ENCODE results near the gene FN1.
"Not testable (repeated sequence)": the region's sequence is repeated elsewhere in the genome, so short reads cannot be mapped to it uniquely, and the experiment has no call there.

The FN1 gene

GRCh38 chr2:215408441-215408840, 27.4 kb downstream of the FN1 start:
- not testable (repeated sequence) for H2AK5ac ChIP-seq (ENCODE audit: low read depth, low read length); H3K4me3 ChIP-seq (ENCODE audit: low read length in 2 of 2); H2AFZ ChIP-seq (ENCODE audit: low read length); H2BK5ac ChIP-seq (ENCODE audit: low read length); DNase-seq (ENCODE audit: low spot score); H4K8ac ChIP-seq (ENCODE audit: low read depth, low read length); H3K4me1 ChIP-seq (ENCODE audit: control insufficient read depth in 2 of 2, insufficient read depth in 1 of 2, low read depth in 1 of 2, low read length in 2 of 2); H2BK15ac ChIP-seq (ENCODE audit: low read length); H2BK12ac ChIP-seq (ENCODE audit: low read length); H2BK120ac ChIP-seq (ENCODE audit: low read depth, low read length); H3K27ac ChIP-seq (replicated peaks; ENCODE audit: low read length); H3K23ac ChIP-seq (ENCODE audit: low read depth, low read length, poor library complexity); H3K79me1 ChIP-seq (ENCODE audit: low read depth, low read length); H4K91ac ChIP-seq (ENCODE audit: low read depth, low read length, poor library complexity); H3K4ac ChIP-seq (ENCODE audit: low read length); H3K27me3 ChIP-seq (ENCODE audit: control insufficient read depth in 3 of 3, insufficient read depth in 3 of 3, low read depth in 1 of 3, low read length in 3 of 3); H3K9ac ChIP-seq (ENCODE audit: low read depth, low read length, poor library complexity); H3K4me2 ChIP-seq (ENCODE audit: insufficient read depth, low read length, poor library complexity, severe bottlenecking); H3K18ac ChIP-seq (ENCODE audit: low read length); H3K14ac ChIP-seq (ENCODE audit: low read length); H3K9me3 ChIP-seq (replicated peaks in 1 of 2; ENCODE audit: control insufficient read depth in 2 of 2, insufficient read depth in 1 of 2, low read depth in 1 of 2, low read length in 2 of 2)
- peaks cover 26 to 90% of the 10 kb centered on the region in 2 donors for H3K36me3 ChIP-seq (replicated peaks in 1 of 2; ENCODE audit: control insufficient read depth in 2 of 2, insufficient read depth in 2 of 2, low read length in 2 of 2)
- no CpG with 5 or more reads among the region's 7 CpGs for WGBS, 2 donors (ENCODE audit: extremely low coverage in 2 of 2, insufficient read length in 2 of 2, insufficient replicate concordance in 1 of 2)

GRCh38 chr2:215407590-215408264, 28.1 kb downstream of the FN1 start:
- WGBS, 2 donors (ENCODE audit: extremely low coverage in 2 of 2, insufficient read length in 2 of 2, insufficient replicate concordance in 1 of 2): no CpG with 5 or more reads among the region's 10 CpGs
- H3K9me3 ChIP-seq (replicated peaks in 1 of 2; ENCODE audit: control insufficient read depth in 2 of 2, insufficient read depth in 1 of 2, low read depth in 1 of 2, low read length in 2 of 2): no peaks in the 10 kb centered on the region
- peaks cover 25 to 90% of the 10 kb centered on the region in 2 donors for H3K36me3 ChIP-seq (replicated peaks in 1 of 2; ENCODE audit: control insufficient read depth in 2 of 2, insufficient read depth in 2 of 2, low read length in 2 of 2)
- no peak overlapping the region for H4K8ac ChIP-seq (ENCODE audit: low read depth, low read length)
- no peak for DNase-seq (ENCODE audit: low spot score)
- H3K18ac ChIP-seq (ENCODE audit: low read length): no peak overlapping the region
- H3K27me3 ChIP-seq (ENCODE audit: control insufficient read depth in 3 of 3, insufficient read depth in 3 of 3, low read depth in 1 of 3, low read length in 3 of 3): no peaks in the 10 kb centered on the region
- H3K9ac ChIP-seq (ENCODE audit: low read depth, low read length, poor library complexity): no peak overlapping the region
- no peak overlapping the region for H2BK120ac ChIP-seq (ENCODE audit: low read depth, low read length)
- no peak overlapping the region for H2AK5ac ChIP-seq (ENCODE audit: low read depth, low read length)
- H4K91ac ChIP-seq (ENCODE audit: low read depth, low read length, poor library complexity): no peak overlapping the region
- no peak overlapping the region for H3K23ac ChIP-seq (ENCODE audit: low read depth, low read length, poor library complexity)
- no peak overlapping the region for H3K4me2 ChIP-seq (ENCODE audit: insufficient read depth, low read length, poor library complexity, severe bottlenecking)
- no peak overlapping the region for H2BK12ac ChIP-seq (ENCODE audit: low read length)
- no peaks in the 10 kb centered on the region for H3K79me1 ChIP-seq (ENCODE audit: low read depth, low read length)
- no peak overlapping the region for H3K4me3 ChIP-seq (ENCODE audit: low read length in 2 of 2)
- no peak overlapping the region for H2BK5ac ChIP-seq (ENCODE audit: low read length)
- H2AFZ ChIP-seq (ENCODE audit: low read length): no peak overlapping the region
- no peak overlapping the region for H3K4ac ChIP-seq (ENCODE audit: low read length)
- no peak overlapping the region for H3K14ac ChIP-seq (ENCODE audit: low read length)
- H2BK15ac ChIP-seq (ENCODE audit: low read length): no peak overlapping the region
- no peaks in the 10 kb centered on the region for H3K4me1 ChIP-seq (ENCODE audit: control insufficient read depth in 2 of 2, insufficient read depth in 1 of 2, low read depth in 1 of 2, low read length in 2 of 2)
- no peak overlapping the region for H3K27ac ChIP-seq (replicated peaks; ENCODE audit: low read length)

DNA sequence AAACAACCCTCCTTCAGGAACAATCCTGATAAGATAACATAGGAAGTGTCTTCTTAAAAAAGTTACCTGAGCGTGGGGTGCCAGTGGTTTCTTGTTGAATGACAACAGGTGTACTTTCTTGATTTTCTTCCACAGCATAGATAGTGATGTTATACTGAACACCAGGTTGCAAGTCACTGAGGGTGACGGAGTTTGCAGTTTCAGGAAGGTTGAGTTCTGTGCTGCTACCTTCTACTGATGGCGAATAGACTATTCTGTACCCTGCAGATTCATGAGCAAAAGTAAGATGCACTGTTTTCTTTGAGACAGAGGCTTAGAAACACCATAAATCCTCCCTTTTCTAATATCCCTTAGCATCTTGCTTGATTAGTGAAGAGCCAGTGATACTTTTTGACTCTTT, 28.8 kb downstream of the FN1 start:
- no peak overlapping the region for H3K4me3 ChIP-seq (ENCODE audit: low read length in 2 of 2)
- no peak overlapping the region for H4K8ac ChIP-seq (ENCODE audit: low read depth, low read length)
- DNase-seq (ENCODE audit: low spot score): no peak
- H2BK12ac ChIP-seq (ENCODE audit: low read length): no peak overlapping the region
- no peak overlapping the region for H3K18ac ChIP-seq (ENCODE audit: low read length)
- H2BK120ac ChIP-seq (ENCODE audit: low read depth, low read length): no peak overlapping the region
- H3K4me2 ChIP-seq (ENCODE audit: insufficient read depth, low read length, poor library complexity, severe bottlenecking): no peak overlapping the region
- WGBS, 2 donors (ENCODE audit: extremely low coverage in 2 of 2, insufficient read length in 2 of 2, insufficient replicate concordance in 1 of 2): no CpG with 5 or more reads among the region's 3 CpGs
- no peak overlapping the region for H2AFZ ChIP-seq (ENCODE audit: low read length)
- no peak overlapping the region for H3K27ac ChIP-seq (replicated peaks; ENCODE audit: low read length)
- no peaks in the 10 kb centered on the region for H3K4me1 ChIP-seq (ENCODE audit: control insufficient read depth in 2 of 2, insufficient read depth in 1 of 2, low read depth in 1 of 2, low read length in 2 of 2)
- no peak overlapping the region for H3K23ac ChIP-seq (ENCODE audit: low read depth, low read length, poor library complexity)
- no peak overlapping the region for H3K4ac ChIP-seq (ENCODE audit: low read length)
- H3K79me1 ChIP-seq (ENCODE audit: low read depth, low read length): no peaks in the 10 kb centered on the region
- no peak overlapping the region for H2AK5ac ChIP-seq (ENCODE audit: low read depth, low read length)
- H3K27me3 ChIP-seq (ENCODE audit: control insufficient read depth in 3 of 3, insufficient read depth in 3 of 3, low read depth in 1 of 3, low read length in 3 of 3): no peaks in the 10 kb centered on the region
- H3K14ac ChIP-seq (ENCODE audit: low read length): no peak overlapping the region
- no peak overlapping the region for H4K91ac ChIP-seq (ENCODE audit: low read depth, low read length, poor library complexity)
- no peak overlapping the region for H3K9ac ChIP-seq (ENCODE audit: low read depth, low read length, poor library complexity)
- no peak overlapping the region for H2BK15ac ChIP-seq (ENCODE audit: low read length)
- peaks cover 25 to 91% of the 10 kb centered on the region in 2 donors for H3K36me3 ChIP-seq (replicated peaks in 1 of 2; ENCODE audit: control insufficient read depth in 2 of 2, insufficient read depth in 2 of 2, low read length in 2 of 2)
- no peaks in the 10 kb centered on the region for H3K9me3 ChIP-seq (replicated peaks in 1 of 2; ENCODE audit: control insufficient read depth in 2 of 2, insufficient read depth in 1 of 2, low read depth in 1 of 2, low read length in 2 of 2)
- no peak overlapping the region for H2BK5ac ChIP-seq (ENCODE audit: low read length)

DNA sequence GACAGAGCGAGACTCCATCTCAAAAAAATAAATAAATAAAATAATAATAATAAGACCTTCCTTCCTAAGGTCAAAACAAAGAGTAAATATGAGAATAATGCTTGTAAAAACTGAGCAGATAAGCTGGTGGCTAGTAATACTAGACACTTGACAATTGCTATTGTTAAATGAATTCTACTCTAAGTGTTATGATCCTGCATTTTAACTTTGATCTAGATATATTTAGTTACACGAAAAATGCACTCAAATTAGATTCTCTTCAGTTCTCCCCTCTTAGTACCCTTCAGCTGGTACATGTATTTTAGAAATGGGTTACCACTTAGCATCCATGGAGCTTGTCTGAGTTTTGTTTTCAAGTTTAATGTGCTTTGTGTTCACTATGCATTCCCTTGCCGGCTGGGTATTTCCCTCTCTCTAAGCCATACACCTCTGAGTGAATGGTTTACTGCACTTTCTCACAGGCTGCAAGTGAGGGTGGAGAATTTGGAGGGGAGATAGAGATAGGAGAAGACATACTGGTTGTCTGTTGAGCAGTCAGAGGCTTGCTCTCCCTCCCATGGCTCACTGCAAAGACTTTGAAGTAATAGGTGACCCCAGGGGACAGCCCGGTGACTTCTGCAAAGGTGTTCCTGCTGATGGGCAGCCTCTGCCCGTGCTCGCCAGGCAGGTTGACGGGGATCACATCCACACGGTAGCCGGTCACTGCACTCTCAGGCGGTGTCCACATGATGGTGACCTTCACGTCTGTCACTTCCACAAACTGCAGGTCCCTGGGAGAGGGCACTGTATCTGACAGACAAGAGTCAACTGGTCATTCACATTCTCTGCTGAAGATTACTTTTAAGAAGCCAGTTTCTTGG, 29.9 kb downstream of the FN1 start:
- Histone ChIP-seq H3K14ac (ENCODE audit: low read length) (no peak overlapping the region), H3K27me3 (ENCODE audit: control insufficient read depth in 3 of 3, insufficient read depth in 3 of 3, low read depth in 1 of 3, low read length in 3 of 3) (no peaks in the 10 kb centered on the region), H3K9me3 (replicated peaks in 1 of 2; ENCODE audit: control insufficient read depth in 2 of 2, insufficient read depth in 1 of 2, low read depth in 1 of 2, low read length in 2 of 2) (no peaks in the 10 kb centered on the region), H3K23ac (ENCODE audit: low read depth, low read length, poor library complexity) (no peak overlapping the region), H2BK5ac (ENCODE audit: low read length) (no peak overlapping the region), H3K4ac (ENCODE audit: low read length) (no peak overlapping the region), H3K4me3 (ENCODE audit: low read length in 2 of 2) (no peak overlapping the region), H2BK120ac (ENCODE audit: low read depth, low read length) (no peak overlapping the region), H4K91ac (ENCODE audit: low read depth, low read length, poor library complexity) (no peak overlapping the region), H3K79me1 (ENCODE audit: low read depth, low read length) (no peaks in the 10 kb centered on the region), H3K9ac (ENCODE audit: low read depth, low read length, poor library complexity) (no peak overlapping the region), H3K36me3 (replicated peaks in 1 of 2; ENCODE audit: control insufficient read depth in 2 of 2, insufficient read depth in 2 of 2, low read length in 2 of 2) (peaks cover 25 to 91% of the 10 kb centered on the region in 2 donors), H3K4me1 (ENCODE audit: control insufficient read depth in 2 of 2, insufficient read depth in 1 of 2, low read depth in 1 of 2, low read length in 2 of 2) (no peaks in the 10 kb centered on the region), H3K27ac (replicated peaks; ENCODE audit: low read length) (no peak overlapping the region), H2BK12ac (ENCODE audit: low read length) (no peak overlapping the region), H2AK5ac (ENCODE audit: low read depth, low read length) (no peak overlapping the region), H2AFZ (ENCODE audit: low read length) (no peak overlapping the region), H2BK15ac (ENCODE audit: low read length) (no peak overlapping the region), H3K18ac (ENCODE audit: low read length) (no peak overlapping the region), H3K4me2 (ENCODE audit: insufficient read depth, low read length, poor library complexity, severe bottlenecking) (no peak overlapping the region), H4K8ac (ENCODE audit: low read depth, low read length) (no peak overlapping the region)
- WGBS, 2 donors (ENCODE audit: extremely low coverage in 2 of 2, insufficient read length in 2 of 2, insufficient replicate concordance in 1 of 2): no CpG with 5 or more reads among the region's 11 CpGs
- DNase-seq (ENCODE audit: low spot score): no peak

Data from neuronal stem cell (in vitro differentiated cells).